ENCODE data around the gene FAM13A. TPM values are rescaled to one million over a fixed set of nuclear protein-coding genes. Genes with fewer than 3 reads are reported as not detected.

The FAM13A gene
- total RNA-seq, 1 donor from 2014 or later: 29.5 TPM

DNA sequence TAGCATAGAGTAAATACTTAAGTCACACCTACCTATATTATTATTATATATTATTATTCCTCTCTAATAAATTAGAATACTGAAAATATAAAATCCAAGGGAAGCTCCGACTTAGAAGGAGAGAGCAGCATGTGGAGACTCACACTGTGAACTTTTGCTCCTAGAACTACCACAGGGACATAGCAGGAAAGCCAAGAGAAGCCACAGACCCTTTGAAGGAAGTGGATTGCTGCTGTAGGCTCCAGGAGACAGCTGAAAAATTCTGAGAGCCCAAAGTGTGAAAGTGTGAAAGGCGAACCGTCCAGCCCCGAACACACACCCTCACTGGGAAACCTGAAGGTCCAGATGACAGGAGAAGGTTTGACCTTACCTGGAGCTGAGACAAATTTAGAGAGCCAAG is 177.0 kb downstream of the FAM13A start:
- Mint-ChIP-seq H3K4me1 (ENCODE audit: low read depth) (peaks cover 5% of the 10 kb centered on the region), H3K36me3 (ENCODE audit: insufficient read depth) (peaks cover 1% of the 10 kb centered on the region), H3K27me3 (no peaks in the 10 kb centered on the region), H3K9me3 (ENCODE audit: low read depth) (peaks cover 21% of the 10 kb centered on the region), H3K27ac (no peak overlapping the region), H3K4me3 (ENCODE audit: low read depth) (no peak overlapping the region)
- TF ChIP-seq, protein P1, sequence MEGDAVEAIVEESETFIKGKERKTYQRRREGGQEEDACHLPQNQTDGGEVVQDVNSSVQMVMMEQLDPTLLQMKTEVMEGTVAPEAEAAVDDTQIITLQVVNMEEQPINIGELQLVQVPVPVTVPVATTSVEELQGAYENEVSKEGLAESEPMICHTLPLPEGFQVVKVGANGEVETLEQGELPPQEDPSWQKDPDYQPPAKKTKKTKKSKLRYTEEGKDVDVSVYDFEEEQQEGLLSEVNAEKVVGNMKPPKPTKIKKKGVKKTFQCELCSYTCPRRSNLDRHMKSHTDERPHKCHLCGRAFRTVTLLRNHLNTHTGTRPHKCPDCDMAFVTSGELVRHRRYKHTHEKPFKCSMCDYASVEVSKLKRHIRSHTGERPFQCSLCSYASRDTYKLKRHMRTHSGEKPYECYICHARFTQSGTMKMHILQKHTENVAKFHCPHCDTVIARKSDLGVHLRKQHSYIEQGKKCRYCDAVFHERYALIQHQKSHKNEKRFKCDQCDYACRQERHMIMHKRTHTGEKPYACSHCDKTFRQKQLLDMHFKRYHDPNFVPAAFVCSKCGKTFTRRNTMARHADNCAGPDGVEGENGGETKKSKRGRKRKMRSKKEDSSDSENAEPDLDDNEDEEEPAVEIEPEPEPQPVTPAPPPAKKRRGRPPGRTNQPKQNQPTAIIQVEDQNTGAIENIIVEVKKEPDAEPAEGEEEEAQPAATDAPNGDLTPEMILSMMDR (IDR thresholded peaks at IDR 0.05; ENCODE audit: unreplicated experiment): no peak
- DNase-seq (ENCODE audit: low spot score, unreplicated experiment): no peak

DNA sequence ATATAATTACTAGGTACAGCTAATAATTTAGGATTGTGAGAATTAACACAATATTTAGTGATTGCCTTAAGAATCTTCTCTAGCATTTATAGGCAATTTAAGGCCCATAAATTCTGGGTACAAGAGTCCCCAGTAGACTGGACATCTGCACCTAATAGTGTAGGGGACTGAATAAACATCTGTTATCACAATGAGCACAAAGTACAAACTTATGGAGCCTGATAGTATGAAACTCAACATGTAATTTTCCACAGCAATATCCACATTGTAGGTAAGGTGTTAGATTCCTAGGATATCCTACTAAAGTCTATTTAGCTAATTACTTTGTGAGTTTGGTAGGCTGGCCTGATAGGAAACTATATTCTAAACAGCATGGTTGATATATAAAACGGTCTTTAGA is 178.3 kb downstream of the FAM13A start:
- Mint-ChIP-seq H3K4me1 (ENCODE audit: low read depth) (peaks cover 5% of the 10 kb centered on the region), H3K36me3 (ENCODE audit: insufficient read depth) (peaks cover 3% of the 10 kb centered on the region)
- TF ChIP-seq, protein P1 (IDR thresholded peaks at IDR 0.05; ENCODE audit: unreplicated experiment): no peak

DNA sequence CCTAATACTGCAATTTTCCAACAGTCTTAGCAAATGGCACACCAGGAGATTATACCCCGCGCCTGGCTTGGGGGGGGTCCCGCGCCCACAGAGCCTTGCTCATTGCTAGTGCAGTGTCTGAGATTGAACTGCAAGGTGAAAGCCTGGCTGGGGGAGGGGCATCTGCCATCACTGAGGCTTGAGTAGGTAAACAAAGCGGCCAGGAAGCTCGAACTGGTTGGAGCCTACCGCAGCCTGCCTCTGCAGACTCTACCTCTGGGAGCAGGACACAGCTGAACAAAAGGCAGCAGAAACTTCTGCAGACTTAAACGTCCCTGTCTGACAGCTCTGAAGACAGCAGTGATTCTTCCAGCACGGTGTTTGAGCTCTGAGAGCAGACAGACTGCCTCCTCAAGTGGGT is 186.6 kb downstream of the FAM13A start:
- H3K27me3 Mint-ChIP-seq: no peaks in the 10 kb centered on the region
- no peak for DNase-seq (ENCODE audit: low spot score, unreplicated experiment)
- no peaks in the 10 kb centered on the region for H3K4me1 Mint-ChIP-seq (ENCODE audit: low read depth)
- H3K27ac Mint-ChIP-seq: no peak overlapping the region
- H3K4me3 Mint-ChIP-seq (ENCODE audit: low read depth): no peak overlapping the region
- H3K36me3 Mint-ChIP-seq (ENCODE audit: insufficient read depth): peaks cover 5% of the 10 kb centered on the region
- peaks cover 9% of the 10 kb centered on the region for H3K9me3 Mint-ChIP-seq (ENCODE audit: low read depth)
- TF ChIP-seq, protein P1 (IDR thresholded peaks at IDR 0.05; ENCODE audit: unreplicated experiment): no peak

More for the DNA sequence above, 178.3 kb downstream of the FAM13A start:
- DNase-seq (ENCODE audit: low spot score, unreplicated experiment): no peak
- Mint-ChIP-seq H3K27me3 (no peaks in the 10 kb centered on the region), H3K4me3 (ENCODE audit: low read depth) (no peak overlapping the region), H3K9me3 (ENCODE audit: low read depth) (peaks cover 19% of the 10 kb centered on the region), H3K27ac (no peak overlapping the region)

DNA sequence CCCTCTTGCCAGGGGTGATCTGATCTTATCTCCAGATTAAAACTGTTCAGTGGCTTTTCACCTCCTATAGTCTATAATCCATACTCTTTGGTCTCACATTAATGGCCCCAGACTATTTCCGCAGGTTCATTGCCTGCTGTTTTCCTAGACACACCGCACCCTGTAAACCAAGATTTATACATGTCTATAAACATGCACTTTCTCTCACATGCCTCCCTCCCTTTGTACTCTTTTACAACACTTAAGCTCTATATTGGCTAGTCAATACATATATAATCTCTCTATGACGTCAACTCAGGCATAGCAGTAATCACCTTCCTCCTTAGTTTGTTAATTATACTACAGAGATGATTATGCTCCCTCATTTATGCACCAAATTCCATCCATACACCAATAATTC is 188.5 kb downstream of the FAM13A start:
- no peak for DNase-seq (ENCODE audit: low spot score, unreplicated experiment)
- Mint-ChIP-seq H3K27ac (peak overlapping the region; percentile 37), H3K4me3 (ENCODE audit: low read depth) (no peak overlapping the region), H3K4me1 (ENCODE audit: low read depth) (no peaks in the 10 kb centered on the region), H3K9me3 (ENCODE audit: low read depth) (peaks cover 5% of the 10 kb centered on the region), H3K27me3 (no peaks in the 10 kb centered on the region), H3K36me3 (ENCODE audit: insufficient read depth) (peaks cover 2% of the 10 kb centered on the region)
- TF ChIP-seq, protein P1 (IDR thresholded peaks at IDR 0.05; ENCODE audit: unreplicated experiment): no peak

DNA sequence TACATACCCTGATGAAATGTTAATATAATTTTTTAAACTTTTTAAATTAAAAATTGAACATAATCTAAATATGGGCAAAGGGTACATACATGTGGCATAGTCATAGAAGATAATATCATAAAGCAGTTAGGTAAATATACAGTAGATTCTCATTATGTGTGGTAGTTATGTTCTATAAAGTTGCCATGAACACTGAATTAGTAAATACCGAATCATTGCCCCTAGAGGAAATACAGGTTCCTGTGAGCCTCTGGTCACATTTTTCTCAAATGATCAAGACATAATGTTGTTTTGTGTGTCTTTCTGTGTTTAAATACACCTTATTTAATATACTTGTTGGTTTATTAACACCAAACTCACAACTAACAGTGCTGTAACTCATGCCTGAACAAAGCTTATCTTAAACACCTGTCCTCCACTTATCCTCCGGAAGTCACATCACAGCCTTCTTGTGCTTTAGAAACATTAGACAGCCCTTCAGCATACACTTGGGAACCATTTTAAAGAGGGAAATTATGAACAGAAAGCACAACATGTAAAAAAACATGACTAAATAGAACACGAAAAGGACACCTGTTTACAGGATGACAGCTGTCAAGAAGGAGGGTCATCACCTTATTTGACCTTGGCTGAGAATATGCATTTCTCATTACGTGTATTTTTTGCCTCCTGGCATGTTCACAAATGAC is 190.0 kb downstream of the FAM13A start:
- H3K4me1 Mint-ChIP-seq (ENCODE audit: low read depth): no peaks in the 10 kb centered on the region
- H3K27ac Mint-ChIP-seq: no peak overlapping the region
- no peak for DNase-seq (ENCODE audit: low spot score, unreplicated experiment)
- H3K36me3 Mint-ChIP-seq (ENCODE audit: insufficient read depth): no peaks in the 10 kb centered on the region
- no peaks in the 10 kb centered on the region for H3K27me3 Mint-ChIP-seq
- no peaks in the 10 kb centered on the region for H3K9me3 Mint-ChIP-seq (ENCODE audit: low read depth)
- no peak overlapping the region for H3K4me3 Mint-ChIP-seq (ENCODE audit: low read depth)
- TF ChIP-seq, protein P1 (IDR thresholded peaks at IDR 0.05; ENCODE audit: unreplicated experiment): no peak
